Liver (tissue), 9 donors: ENCODE measurements around the gene MOB1A. TPM values are rescaled to one million over a fixed set of nuclear protein-coding genes. Genes with fewer than 3 reads are reported as not detected.

ENCODE experiments used
- DNase-seq: peaks from one replicate; pipeline ENCODE4 v3.0.0-alpha.2; 2017; ENCODE audit warnings: low spot score
- H3K27ac ChIP-seq, 2 donors: one replicate each; pipeline ENCODE4 v1.7.0; 2013; ENCODE audit warnings: inconsistent platforms in 2 of 2, low read length in 2 of 2, control low read depth in 1 of 2, low read depth in 1 of 2, mild to moderate bottlenecking in 1 of 2
- H3K27me3 ChIP-seq, 4 donors: one replicate each; pipeline versions ENCODE4 v1.6.1 to v1.7.0; 2013; ENCODE audit warnings: low read length in 3 of 4, inconsistent platforms in 1 of 4, mild to moderate bottlenecking in 1 of 4, moderate library complexity in 1 of 4; ENCODE audit not compliant: control insufficient read depth in 4 of 4, insufficient read depth in 4 of 4
- H3K36me3 ChIP-seq, 4 donors: one replicate each; pipeline versions ENCODE4 v1.6.1 to v1.7.0; 2013; ENCODE audit warnings: low read length in 3 of 4, mild to moderate bottlenecking in 3 of 4, low read depth in 1 of 4, moderate library complexity in 1 of 4; ENCODE audit not compliant: control insufficient read depth in 4 of 4, insufficient read depth in 3 of 4
- H3K4me1 ChIP-seq, 4 donors: one replicate each; pipeline versions ENCODE4 v1.6.1 to v1.7.0; 2013; ENCODE audit warnings: low read length in 3 of 4, mild to moderate bottlenecking in 3 of 4, moderate library complexity in 1 of 4; ENCODE audit not compliant: control insufficient read depth in 4 of 4, insufficient read depth in 4 of 4
- H3K4me3 ChIP-seq, 3 donors: one replicate each; pipeline versions ENCODE4 v1.6.1 to v1.7.0; 2013; ENCODE audit warnings: low read length in 3 of 3, control low read depth in 1 of 3, low read depth in 1 of 3, mild to moderate bottlenecking in 1 of 3
- H3K9ac ChIP-seq, 2 donors: one replicate each; pipeline ENCODE4 v1.7.0; 2013; ENCODE audit warnings: low read length in 2 of 2, mild to moderate bottlenecking in 2 of 2, moderate library complexity in 2 of 2, control low read depth in 1 of 2, low read depth in 1 of 2
- H3K9me3 ChIP-seq, 4 donors: one replicate each; pipeline versions ENCODE4 v1.6.1 to v1.7.0; 2013; ENCODE audit warnings: low read length in 3 of 4; ENCODE audit not compliant: control insufficient read depth in 4 of 4
- ATF3 ChIP-seq: IDR thresholded peaks from 2 replicates; pipeline ENCODE4 v1.6.1; 2016; ENCODE audit warnings: antibody characterized with exemption
- CTCF ChIP-seq: fragments of 150-350 bp; IDR thresholded peaks from 2 replicates; pipeline ENCODE4 v1.5.1; 2017; ENCODE audit warnings: improper control_type of control experiment, low read depth, low read length; ENCODE audit not compliant: missing input control
- EGR1 ChIP-seq, 2 donors: IDR thresholded peaks; 2 replicates each; pipeline ENCODE4 v1.6.1; 2016 to 2018; ENCODE audit warnings: antibody characterized with exemption in 2 of 2, low read depth in 2 of 2
- FOXA1 ChIP-seq: IDR thresholded peaks from 2 replicates; pipeline ENCODE4 v1.6.1; 2016; ENCODE audit warnings: antibody characterized with exemption
- FOXA2 ChIP-seq: IDR thresholded peaks from 2 replicates; pipeline ENCODE4 v1.6.1; 2016; ENCODE audit warnings: antibody characterized with exemption
- GABPA ChIP-seq, 2 donors: IDR thresholded peaks in 1 of 2; conservative IDR thresholded peaks in 1 of 2; 2 replicates each; pipeline ENCODE4 v1.6.1; 2016; ENCODE audit warnings: antibody characterized with exemption in 2 of 2, mild to moderate bottlenecking in 1 of 2, moderate library complexity in 1 of 2
- HNF4A ChIP-seq, 2 donors: conservative IDR thresholded peaks; 2 replicates each; pipeline ENCODE4 v1.6.1; 2016; ENCODE audit warnings: antibody characterized with exemption in 2 of 2, mild to moderate bottlenecking in 2 of 2
- HNF4G ChIP-seq: IDR thresholded peaks from 2 replicates; pipeline ENCODE4 v1.6.1; 2016; ENCODE audit warnings: antibody characterized with exemption
- JUND ChIP-seq, 2 donors: IDR thresholded peaks; 2 replicates each; pipeline ENCODE4 v1.6.1; 2016; ENCODE audit warnings: antibody characterized with exemption in 2 of 2
- NR2F2 ChIP-seq: IDR thresholded peaks from 2 replicates; pipeline ENCODE4 v1.6.1; 2016; ENCODE audit warnings: antibody characterized with exemption
- RAD21 ChIP-seq, 2 donors: IDR thresholded peaks; 2 replicates each; pipeline ENCODE4 v1.6.1; 2016; ENCODE audit warnings: antibody characterized with exemption in 2 of 2, mild to moderate bottlenecking in 2 of 2
- REST ChIP-seq: IDR thresholded peaks from 2 replicates; pipeline ENCODE4 v1.6.1; 2016; ENCODE audit warnings: antibody characterized with exemption, mild to moderate bottlenecking
- RXRA ChIP-seq, 2 donors: IDR thresholded peaks; 2 replicates each; pipeline ENCODE4 v1.6.1; 2017 to 2018; ENCODE audit warnings: antibody characterized with exemption in 2 of 2, mild to moderate bottlenecking in 1 of 2
- TAF1 ChIP-seq: conservative IDR thresholded peaks from 2 replicates; pipeline ENCODE4 v1.6.1; 2016; ENCODE audit warnings: antibody characterized with exemption, mild to moderate bottlenecking
- YY1 ChIP-seq: IDR thresholded peaks from 2 replicates; pipeline ENCODE4 v1.6.1; 2016; ENCODE audit warnings: antibody characterized with exemption, mild to moderate bottlenecking
- ZBTB33 ChIP-seq: IDR thresholded peaks from 2 replicates; pipeline ENCODE4 v1.6.1; 2016; ENCODE audit warnings: antibody characterized with exemption
- WGBS: extraction: QIAGEN DNeasy Blood & Tissue Kit; methylation state at CpG from one replicate; pipeline ENCODE4 v1.1.7; 2013; 5-methylcytosine and 5-hydroxymethylcytosine counted together
- polyA plus RNA-seq, 2 donors: library from polyadenylated mRNA; stranded (reverse) in 1 of 2; unstranded in 1 of 2; fragments of 200-250 nt in 1 of 2; fragments of >200 nt in 1 of 2; fragmentation: Nextera tagmentation in 1 of 2; extraction: Ambion mirVana in 1 of 2; gene quantifications; one replicate each; pipeline versions ENCODE4 v1.2.1 to v1.2.3, GENCODE V29; 2013 to 2015
- total RNA-seq, 2 donors: library from RNA; depleted of rRNA; stranded (reverse); fragments of >200 nt; gene quantifications; one replicate each; pipeline ENCODE4 v1.2.3, GENCODE V29; 2014
- donor health status: healthy.
- donor health status: healthy.
- donor health status: healthy.
- donor health status: healthy.
- donor health status: healthy.

The MOB1A gene
- total and polyA plus RNA-seq, 4 donors, result 15.5 to 44.7 (median 23.0) TPM

GRCh38 chr2:74110537-74110936, 68.1 kb downstream of the MOB1A start:
- H3K27me3 ChIP-seq, result no peaks in the 10 kb centered on the region
- H3K4me3 ChIP-seq, result no peak overlapping the region
- H3K27ac ChIP-seq, result no peak overlapping the region
- H3K9me3 ChIP-seq, result no peaks in the 10 kb centered on the region
- H3K9ac ChIP-seq, result no peak overlapping the region
- TF ChIP-seq JUND (IDR thresholded peaks at IDR 0.05) (no peak), RXRA (IDR thresholded peaks at IDR 0.05) (no peak), YY1 (no peak), HNF4G (no peak), FOXA2 (no peak), ATF3 (no peak), ZBTB33 (no peak), FOXA1 (no peak), RAD21 (IDR thresholded peaks at IDR 0.05) (no peak), CTCF (no peak), GABPA (IDR thresholded peaks at IDR 0.05 in 1 of 2, conservative IDR thresholded peaks at IDR 0.05 in 1 of 2) (no peak), EGR1 (IDR thresholded peaks at IDR 0.05; ENCODE audit: low read depth in 2 of 2) (no peak), HNF4A (conservative IDR thresholded peaks at IDR 0.05) (no peak), REST (no peak), NR2F2 (no peak)
- DNase-seq, result no peak
- WGBS, result 90% methylated on average over 3 of the region's 3 CpGs
- H3K36me3 ChIP-seq, result no peaks in the 10 kb centered on the region
- no peaks in the 10 kb centered on the region for H3K4me1 ChIP-seq

- WGBS, result 93% methylated on average over 8 of the region's 8 CpGs
- H3K9me3 ChIP-seq, result no peaks in the 10 kb centered on the region
Observed at GRCh38 chr2:74109551-74109950, 69.1 kb downstream of the MOB1A start.

More at GRCh38 chr2:74109551-74109950, 69.1 kb downstream of the MOB1A start:
- Histone ChIP-seq H3K4me1 (no peaks in the 10 kb centered on the region), H3K9ac (no peak overlapping the region), H3K36me3 (no peaks in the 10 kb centered on the region), H3K27me3 (no peaks in the 10 kb centered on the region), H3K27ac (no peak overlapping the region), H3K4me3 (no peak overlapping the region)
- DNase-seq, result no peak
- no peak for TF ChIP-seq TAF1
- no peak for TF ChIP-seq JUND (IDR thresholded peaks at IDR 0.05)
- no peak for TF ChIP-seq GABPA (IDR thresholded peaks at IDR 0.05 in 1 of 2, conservative IDR thresholded peaks at IDR 0.05 in 1 of 2)
- no peak for TF ChIP-seq HNF4A (conservative IDR thresholded peaks at IDR 0.05)
- TF ChIP-seq RXRA (IDR thresholded peaks at IDR 0.05), result no peak
- no peak for TF ChIP-seq NR2F2
- no peak for TF ChIP-seq ATF3
- no peak for TF ChIP-seq ZBTB33
